Lung microvascular endothelial cell (primary cell): ENCODE results near the gene GDPD2. TPM values are rescaled to one million over a fixed set of nuclear protein-coding genes. Genes with fewer than 3 reads are reported as not detected.

Experiments used
- DNase-seq, 2 donors: peaks; one replicate each; pipeline versions ENCODE4 v3.0.0 to v3.0.0-alpha.2; 2010; ENCODE audit warnings: low read depth in 2 of 2
- total RNA-seq: library from RNA; depleted of rRNA; stranded (reverse); fragments of >200 nt; gene quantifications from 2 replicates; pipeline ENCODE4 v1.2.1, GENCODE V29; 2014

Gene GDPD2
- total RNA-seq, 1 donor from 2014 or later: not detected

- peak in 1 of 2 donors; percentile 46 for DNase-seq
Observed at GRCh38 chrX:70437921-70438665, 15.0 kb downstream of the GDPD2 start.

- DNase-seq: no peak
Observed at GRCh38 chrX:70439016-70439415, 15.9 kb downstream of the GDPD2 start.

GRCh38 chrX:70442224-70442623, 19.1 kb downstream of the GDPD2 start:
- no peak for DNase-seq

GRCh38 chrX:70444326-70444945, 21.3 kb downstream of the GDPD2 start, which contains the start of gene DLG3:
Gene DLG3, plus strand, starts transcription at chrX:70444835. Its CDS starts 367 bp downstream, at chrX:70445202.
- peak in 1 of 2 donors; percentile 20 for DNase-seq

DNA sequence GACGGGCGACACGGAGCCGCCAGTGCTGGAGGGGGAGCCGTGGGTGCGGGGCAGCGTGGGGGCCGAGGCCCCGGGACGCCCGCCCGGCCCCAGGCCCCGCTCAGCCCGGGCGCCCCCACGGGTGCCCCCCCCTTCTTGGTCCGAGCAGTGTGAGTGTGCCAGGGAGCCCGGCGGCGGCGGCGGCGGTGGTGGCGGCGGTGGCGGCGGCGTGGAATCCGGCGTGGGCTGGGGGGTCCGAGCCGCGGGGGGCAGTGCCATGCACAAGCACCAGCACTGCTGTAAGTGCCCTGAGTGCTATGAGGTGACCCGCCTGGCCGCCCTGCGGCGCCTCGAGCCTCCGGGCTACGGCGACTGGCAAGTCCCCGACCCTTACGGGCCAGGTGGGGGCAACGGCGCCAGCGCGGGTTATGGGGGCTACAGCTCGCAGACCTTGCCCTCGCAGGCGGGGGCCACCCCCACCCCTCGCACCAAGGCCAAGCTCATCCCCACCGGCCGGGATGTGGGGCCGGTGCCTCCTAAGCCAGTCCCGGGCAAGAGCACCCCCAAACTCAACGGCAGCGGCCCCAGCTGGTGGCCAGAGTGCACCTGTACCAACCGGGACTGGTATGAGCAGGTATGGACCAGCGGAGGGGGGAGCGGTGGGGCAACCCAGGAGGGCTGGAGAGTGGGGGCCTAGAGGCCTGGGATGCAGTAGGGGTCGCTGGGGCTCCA, 22.0 kb downstream of the GDPD2 start:
- DNase-seq: no peak

- no peak for DNase-seq
Observed at GRCh38 chrX:70445951-70446350, 22.8 kb downstream of the GDPD2 start.

DNA sequence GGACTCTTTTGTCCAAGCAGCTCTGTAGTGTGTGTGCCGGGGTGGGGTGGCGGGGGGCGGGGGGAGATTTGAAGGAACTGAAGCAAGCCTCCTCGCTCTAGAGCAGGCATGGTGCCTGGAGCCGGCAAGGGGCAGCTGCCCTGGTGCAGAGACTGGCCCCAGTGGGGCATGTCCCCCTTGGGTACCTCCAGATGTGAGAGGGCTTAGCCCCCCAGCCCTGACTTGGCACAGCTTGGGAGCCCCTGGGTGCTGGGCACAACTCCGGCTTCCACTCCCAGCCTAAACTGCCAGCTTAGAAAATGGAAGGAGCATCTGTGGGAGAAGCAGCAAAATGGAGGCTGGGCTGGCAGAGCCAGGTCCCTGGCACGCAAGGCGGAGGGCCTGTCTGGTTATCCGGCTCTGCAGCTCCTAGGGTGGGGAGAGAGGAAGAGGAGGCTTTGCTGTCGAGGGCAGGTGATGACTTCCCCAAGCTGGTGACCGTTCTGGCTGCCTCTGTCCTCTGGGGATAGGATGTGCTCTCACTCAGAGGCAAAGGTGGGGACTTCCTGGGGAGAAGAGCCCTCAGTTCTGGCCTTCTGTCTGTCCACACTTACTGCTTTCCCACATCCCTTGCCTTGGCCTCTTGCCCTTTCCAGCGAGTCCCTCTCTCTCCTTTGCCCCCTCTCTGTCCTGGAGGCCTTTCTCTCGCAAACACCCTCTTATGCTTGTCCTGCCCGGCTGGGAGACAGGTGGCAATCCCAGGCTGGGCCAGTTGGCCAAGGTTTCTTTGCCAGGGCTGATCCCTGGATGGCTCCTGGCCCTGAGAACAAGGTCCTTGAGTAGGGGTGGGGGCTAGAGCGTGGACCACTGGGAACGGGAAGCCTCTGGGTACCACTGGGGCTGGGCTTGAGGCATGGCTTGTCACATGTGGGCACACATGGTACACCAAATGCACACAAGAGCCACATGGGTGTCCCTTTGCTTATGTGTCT, 23.6 kb downstream of the GDPD2 start:
- DNase-seq: no peak

DNA sequence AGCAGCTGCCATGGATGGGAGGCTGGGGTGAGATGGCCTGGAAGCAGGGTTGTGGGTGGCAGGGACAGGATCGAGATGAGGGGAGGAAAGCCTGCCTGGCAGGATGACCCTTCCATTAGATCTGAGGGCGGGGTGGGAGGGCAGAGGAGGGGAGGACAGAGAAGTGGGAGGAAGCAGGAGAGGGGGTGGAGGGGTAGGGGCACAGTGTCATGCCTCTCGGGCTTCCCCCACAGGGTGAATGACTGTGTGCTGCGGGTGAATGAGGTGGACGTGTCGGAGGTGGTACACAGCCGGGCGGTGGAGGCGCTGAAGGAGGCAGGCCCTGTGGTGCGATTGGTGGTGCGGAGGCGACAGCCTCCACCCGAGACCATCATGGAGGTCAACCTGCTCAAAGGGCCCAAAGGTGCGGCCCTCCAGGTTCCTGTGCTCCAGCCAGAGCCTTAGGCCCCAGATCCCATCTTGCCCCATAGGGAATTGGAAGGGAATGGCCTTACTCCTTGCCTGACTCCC, 26.4 kb downstream of the GDPD2 start:
- no peak for DNase-seq

DNA sequence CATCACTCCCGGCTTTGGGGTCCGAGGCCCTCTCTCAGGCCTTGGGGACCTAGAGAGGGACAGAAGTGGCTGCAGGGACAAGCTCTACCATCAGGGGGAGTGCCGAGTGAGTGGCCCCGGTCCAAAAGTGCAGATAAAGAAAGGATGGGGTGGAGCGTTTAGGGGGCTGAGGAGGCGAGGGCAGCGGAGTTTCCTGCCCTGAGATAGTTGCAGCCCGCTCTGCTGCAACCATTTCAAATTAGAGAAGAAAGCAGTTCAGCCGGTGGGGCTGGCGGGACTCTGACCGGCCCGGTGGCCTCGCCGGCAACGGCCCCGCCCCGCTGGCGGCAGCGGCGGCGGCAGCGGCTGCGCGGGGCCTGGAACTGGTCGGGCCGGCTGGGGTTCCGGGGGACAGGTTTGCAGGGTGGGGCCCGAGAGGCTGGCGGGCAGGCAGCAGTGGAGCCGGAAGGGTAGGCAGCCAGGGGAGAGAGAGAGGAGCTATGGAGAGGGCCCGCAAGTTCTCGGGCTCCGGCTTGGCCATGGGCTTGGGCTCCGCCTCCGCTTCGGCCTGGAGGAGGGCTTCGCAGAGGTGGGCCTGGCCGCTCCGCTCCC, 29.1 kb downstream of the GDPD2 start:
- DNase-seq: peak; percentile 31 to 47

DNA sequence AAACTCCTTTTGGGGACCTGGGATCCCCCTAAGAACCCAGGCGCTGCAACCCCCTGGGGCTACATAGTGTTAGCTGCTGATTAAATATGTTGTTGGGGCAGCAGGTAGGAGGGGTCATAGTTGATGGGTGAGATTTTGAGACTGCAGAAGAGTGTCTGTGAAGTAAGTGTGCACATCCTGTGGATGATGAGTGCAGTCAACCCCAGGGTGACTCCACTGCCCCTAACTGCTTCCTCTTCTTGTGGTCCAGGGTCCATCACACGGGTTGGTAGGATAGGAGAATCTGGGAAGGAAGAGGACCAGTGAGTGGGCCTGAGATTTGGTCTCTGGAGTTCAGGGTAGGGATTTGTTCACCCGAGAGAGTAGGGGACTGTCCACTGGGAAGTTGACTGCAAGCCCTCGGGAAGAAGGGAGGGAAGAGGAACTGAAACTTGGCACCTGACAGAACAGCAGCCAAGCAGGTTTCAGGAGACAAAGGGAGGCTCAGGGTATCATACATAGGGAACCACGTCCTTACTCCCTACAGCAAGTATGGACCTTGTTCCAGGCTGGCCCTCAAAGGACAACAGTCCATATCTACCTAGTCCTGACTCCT, 30.0 kb downstream of the GDPD2 start:
- no peak for DNase-seq

DNA sequence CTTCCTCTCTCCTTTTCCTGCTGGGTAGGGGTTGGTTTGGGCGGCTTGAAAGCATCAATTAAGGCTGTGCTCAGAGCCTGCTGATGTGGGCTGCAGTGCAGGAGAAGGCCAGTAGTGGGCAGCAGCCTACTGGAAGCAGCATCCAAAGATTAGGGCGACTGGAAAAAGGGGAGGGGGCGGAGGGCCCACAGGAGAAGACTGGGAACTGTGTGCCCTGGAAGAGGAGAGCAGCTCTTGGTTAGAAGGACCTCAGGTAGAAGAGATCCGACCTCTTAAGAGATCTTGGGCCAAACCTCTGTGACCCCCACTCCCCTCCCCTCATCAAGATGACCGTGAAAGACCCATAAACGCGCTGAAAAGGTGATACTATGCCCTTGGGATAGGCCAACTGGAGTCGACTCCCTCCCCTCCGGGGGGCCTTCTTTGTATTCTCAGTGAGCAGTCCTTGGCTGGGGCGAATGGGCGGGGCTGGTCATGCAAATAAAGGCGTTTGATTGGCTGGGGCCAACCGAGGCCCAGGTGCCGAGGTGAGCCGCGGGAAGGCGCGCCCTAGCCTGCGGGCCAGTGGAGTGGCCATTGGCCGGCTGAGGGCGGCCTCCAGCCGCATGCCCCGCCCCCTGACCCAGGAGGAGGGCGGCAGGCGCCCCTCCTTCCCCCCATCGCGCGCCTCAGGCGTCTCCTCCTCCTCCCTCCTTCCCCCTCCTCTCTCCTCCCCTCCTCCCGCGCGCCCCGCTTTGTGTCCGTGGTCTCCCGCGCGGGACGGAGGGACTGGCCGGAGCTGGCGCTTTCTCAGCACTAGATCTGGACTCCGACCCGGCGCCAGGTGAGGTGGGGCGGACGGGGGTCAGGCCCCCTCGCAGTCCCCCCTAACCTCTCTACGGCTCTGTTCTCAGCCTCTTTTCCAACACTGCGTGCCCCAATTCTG, 31.6 kb downstream of the GDPD2 start:
- peak; percentile 39 to 56 for DNase-seq

- DNase-seq: no peak
Observed at GRCh38 chrX:70455366-70456202, 32.5 kb downstream of the GDPD2 start.

GRCh38 chrX:70456256-70456655, 33.1 kb downstream of the GDPD2 start:
- no peak for DNase-seq

- DNase-seq: no peak
Observed at GRCh38 chrX:70461026-70461425, 37.9 kb downstream of the GDPD2 start.

- DNase-seq: no peak
Observed at GRCh38 chrX:70464051-70464450, 40.9 kb downstream of the GDPD2 start.

- DNase-seq: no peak
Observed at GRCh38 chrX:70466968-70467367, 43.9 kb downstream of the GDPD2 start.

DNA sequence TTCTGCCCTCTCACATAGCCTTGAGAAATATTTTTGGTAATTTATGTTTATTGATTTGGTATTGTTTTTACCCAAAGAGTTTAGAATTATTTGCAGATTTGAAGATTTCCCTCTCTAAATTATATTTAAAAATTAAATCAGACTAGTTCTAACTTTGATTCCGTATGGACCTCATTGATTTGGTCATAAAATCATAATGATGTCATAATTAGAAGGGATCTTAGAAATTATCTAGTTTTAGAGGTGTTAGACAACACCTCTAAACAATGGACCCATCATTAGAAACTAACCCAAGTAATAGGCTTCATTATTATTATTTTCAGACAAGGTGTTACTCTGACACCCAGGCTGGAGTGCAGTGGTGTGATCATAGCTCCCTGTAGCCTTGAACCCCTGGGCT, 45.6 kb downstream of the GDPD2 start:
- DNase-seq: no peak

DNA sequence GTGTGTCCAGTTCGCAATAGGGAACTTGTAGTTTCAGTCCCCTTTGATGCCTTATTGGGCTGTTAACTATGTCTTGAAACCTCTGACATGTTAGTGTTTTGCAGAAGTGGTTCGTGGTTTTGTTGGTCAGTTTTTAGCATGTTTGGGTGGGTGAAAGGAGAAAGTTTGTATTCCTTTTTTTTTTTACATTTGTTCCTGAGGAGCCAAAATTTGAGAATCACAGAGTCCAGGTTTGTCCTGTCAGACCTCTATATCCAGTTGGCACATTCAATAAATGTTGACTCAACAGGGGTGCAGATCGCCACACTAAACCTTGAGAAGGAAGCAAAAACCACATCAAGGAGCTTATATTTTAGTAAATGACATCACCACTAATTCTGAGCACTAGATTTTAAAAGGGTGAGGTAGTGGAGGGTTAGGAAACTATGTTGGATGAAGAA, 47.8 kb downstream of the GDPD2 start:
- DNase-seq: no peak
